Duodenal mucosa (tissue), 2 donors: ENCODE measurements around the gene GADL1.

Experiments
- H3K27ac ChIP-seq: one replicate; pipeline ENCODE4 v1.7.0; 2013; ENCODE audit warnings: low read depth, low read length
- H3K27me3 ChIP-seq, 2 donors: one replicate each; pipeline ENCODE4 v1.7.0; 2013; ENCODE audit warnings: low read length in 2 of 2, control low read depth in 1 of 2; ENCODE audit not compliant: insufficient read depth in 2 of 2, control insufficient read depth in 1 of 2
- H3K36me3 ChIP-seq, 2 donors: one replicate each; pipeline ENCODE4 v1.7.0; 2013; ENCODE audit warnings: low read length in 2 of 2, control low read depth in 1 of 2; ENCODE audit not compliant: insufficient read depth in 2 of 2, control insufficient read depth in 1 of 2
- H3K4me1 ChIP-seq, 2 donors: one replicate each; pipeline ENCODE4 v1.7.0; 2013; ENCODE audit warnings: low read length in 2 of 2, control low read depth in 1 of 2; ENCODE audit not compliant: insufficient read depth in 2 of 2, control insufficient read depth in 1 of 2
- H3K4me3 ChIP-seq, 2 donors: one replicate each; pipeline ENCODE4 v1.7.0; 2013; ENCODE audit warnings: low read length in 2 of 2, low read depth in 1 of 2
- H3K9ac ChIP-seq, 2 donors: one replicate each; pipeline ENCODE4 v1.7.0; 2013; ENCODE audit warnings: low read length in 2 of 2, low read depth in 1 of 2
- H3K9me3 ChIP-seq, 2 donors: one replicate each; pipeline ENCODE4 v1.7.0; 2013; ENCODE audit warnings: low read length in 2 of 2, control low read depth in 1 of 2; ENCODE audit not compliant: control insufficient read depth in 1 of 2

GADL1 gene

DNA sequence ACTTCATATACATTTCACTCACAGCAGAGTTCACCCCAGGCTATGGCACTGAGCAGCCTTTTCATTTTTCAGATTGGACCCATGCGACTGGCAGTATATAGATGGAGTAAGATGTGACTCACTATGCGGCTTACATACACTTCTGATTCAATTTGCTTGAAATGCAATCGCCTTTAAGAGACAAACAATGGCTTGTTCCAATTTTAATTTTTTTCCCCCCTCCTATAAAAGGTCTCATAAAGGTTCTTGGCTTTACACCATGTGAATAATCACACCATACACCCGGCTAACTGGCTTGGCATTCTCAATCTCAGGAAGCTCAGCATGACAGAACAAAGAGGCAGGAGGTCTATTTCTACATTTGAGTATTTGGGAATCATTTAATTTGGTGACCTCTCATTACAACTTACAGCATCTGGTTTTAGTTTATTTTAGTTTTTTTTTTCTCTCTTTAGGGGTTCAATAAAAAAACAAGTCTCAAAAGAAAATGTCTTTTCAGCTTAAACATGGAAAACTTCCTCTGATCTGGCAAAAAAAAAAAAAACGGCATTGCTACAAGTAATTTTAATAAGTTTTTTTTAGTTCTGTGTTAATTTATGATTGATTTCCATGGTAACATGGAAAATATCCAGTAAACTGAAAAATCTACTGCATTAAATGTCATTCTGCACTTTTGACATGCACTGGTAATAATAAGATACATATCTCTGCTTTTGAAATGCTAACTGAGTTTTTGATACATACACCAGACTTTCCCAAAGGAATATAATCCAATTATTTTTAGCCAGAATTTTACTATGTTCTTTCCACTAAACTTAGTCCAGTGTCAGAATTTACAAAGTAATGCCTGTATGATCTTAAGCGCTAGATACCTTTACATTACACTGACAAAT, 38.8 kb downstream of the GADL1 start:
- H3K27me3 ChIP-seq: no peaks in the 10 kb centered on the region
- H3K27ac ChIP-seq: no peak overlapping the region
- no peaks in the 10 kb centered on the region for H3K9me3 ChIP-seq
- no peaks in the 10 kb centered on the region for H3K36me3 ChIP-seq
- no peaks in the 10 kb centered on the region for H3K4me1 ChIP-seq
- no peak overlapping the region for H3K9ac ChIP-seq
- no peak overlapping the region for H3K4me3 ChIP-seq

DNA sequence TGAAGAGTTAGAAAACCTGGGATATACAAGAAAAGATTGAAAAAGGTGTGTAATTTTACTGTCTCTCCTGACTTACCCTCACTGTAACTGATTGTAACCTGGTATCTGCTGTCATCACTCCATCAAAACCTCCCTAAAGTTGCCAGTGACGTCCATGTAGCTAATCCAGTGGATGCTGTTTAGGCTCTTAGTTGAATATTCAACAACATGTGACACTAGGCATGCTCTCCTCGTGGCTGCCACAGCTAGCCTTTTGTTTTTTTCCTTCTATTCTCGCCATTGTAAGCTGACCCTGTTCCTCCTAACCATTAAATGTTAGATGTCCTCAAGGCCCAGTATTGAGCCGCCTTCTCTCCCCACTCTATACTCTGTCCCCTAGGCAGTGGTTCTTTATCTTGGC, 41.6 kb downstream of the GADL1 start:
- no peak overlapping the region for H3K4me3 ChIP-seq
- no peak overlapping the region for H3K9ac ChIP-seq
- no peak overlapping the region for H3K27ac ChIP-seq
- H3K27me3 ChIP-seq: no peaks in the 10 kb centered on the region
- no peaks in the 10 kb centered on the region for H3K4me1 ChIP-seq
- H3K9me3 ChIP-seq: no peaks in the 10 kb centered on the region
- H3K36me3 ChIP-seq: no peaks in the 10 kb centered on the region

DNA sequence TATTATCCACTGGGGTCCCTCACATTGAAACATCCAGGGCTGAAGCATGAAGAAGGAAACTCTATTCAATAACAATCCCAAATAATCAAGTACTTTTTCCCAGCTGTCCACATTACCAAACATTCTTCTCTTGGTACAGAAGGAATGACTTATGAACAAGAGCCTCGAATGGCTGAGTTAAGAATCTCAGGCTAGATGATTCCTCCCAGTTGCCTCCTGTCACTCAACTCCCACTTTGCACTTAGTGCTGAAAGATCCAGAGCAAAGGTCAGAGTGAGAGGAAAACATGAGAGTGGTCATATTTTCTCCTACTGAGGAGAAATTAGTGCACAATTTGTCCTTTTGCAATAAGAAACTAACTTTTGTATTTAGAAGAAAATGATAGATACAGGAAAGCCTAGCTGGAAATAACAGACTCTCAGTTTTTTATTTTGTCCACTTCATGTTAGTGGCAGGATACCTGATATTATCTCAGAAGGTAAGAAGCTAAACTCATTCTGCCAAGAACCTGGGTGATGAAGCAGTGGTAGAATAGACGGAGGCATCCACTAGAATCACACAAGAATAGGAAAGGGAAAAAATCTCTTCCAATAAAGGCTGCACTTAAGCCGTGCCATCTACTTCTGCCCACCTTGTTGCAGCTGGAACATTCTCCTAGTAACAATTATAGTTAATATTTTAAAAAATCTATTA, 46.2 kb downstream of the GADL1 start:
- H3K9ac ChIP-seq: no peak overlapping the region
- no peak overlapping the region for H3K27ac ChIP-seq
- no peaks in the 10 kb centered on the region for H3K27me3 ChIP-seq
- no peaks in the 10 kb centered on the region for H3K36me3 ChIP-seq
- H3K4me3 ChIP-seq: no peak overlapping the region
- H3K4me1 ChIP-seq: no peaks in the 10 kb centered on the region
- no peaks in the 10 kb centered on the region for H3K9me3 ChIP-seq

DNA sequence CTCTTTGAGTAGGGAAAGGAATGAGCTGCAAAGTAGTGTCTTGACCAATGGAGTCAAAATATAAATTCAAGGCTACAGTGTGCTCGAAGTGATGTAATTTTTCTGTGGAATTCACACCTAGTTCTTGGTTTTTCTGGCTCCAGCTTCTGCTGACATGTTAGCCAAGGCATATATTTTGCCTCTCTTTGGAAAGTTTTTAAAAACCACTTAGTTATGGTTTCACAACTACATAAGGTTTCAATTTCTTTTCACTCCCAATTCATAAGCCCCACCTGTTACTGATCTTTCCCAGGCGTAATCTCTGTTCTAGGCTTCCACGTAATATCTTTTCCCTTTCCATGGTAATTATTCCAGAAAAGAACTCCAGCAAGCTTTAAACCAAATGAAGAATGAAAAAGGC, 46.9 kb downstream of the GADL1 start:
- H3K4me3 ChIP-seq: no peak overlapping the region
- no peaks in the 10 kb centered on the region for H3K27me3 ChIP-seq
- H3K9me3 ChIP-seq: no peaks in the 10 kb centered on the region
- H3K27ac ChIP-seq: no peak overlapping the region
- H3K4me1 ChIP-seq: no peaks in the 10 kb centered on the region
- no peaks in the 10 kb centered on the region for H3K36me3 ChIP-seq
- no peak overlapping the region for H3K9ac ChIP-seq

GRCh38 chr3:30845606-30846005, 48.9 kb downstream of the GADL1 start:
- Histone ChIP-seq H3K36me3 (no peaks in the 10 kb centered on the region), H3K4me3 (no peak overlapping the region), H3K27me3 (no peaks in the 10 kb centered on the region), H3K27ac (no peak overlapping the region), H3K9me3 (no peaks in the 10 kb centered on the region), H3K9ac (no peak overlapping the region), H3K4me1 (no peaks in the 10 kb centered on the region)

- H3K4me3 ChIP-seq: no peak overlapping the region
- H3K9ac ChIP-seq: no peak overlapping the region
- no peaks in the 10 kb centered on the region for H3K36me3 ChIP-seq
- H3K9me3 ChIP-seq: no peaks in the 10 kb centered on the region
- no peaks in the 10 kb centered on the region for H3K27me3 ChIP-seq
- H3K27ac ChIP-seq: no peak overlapping the region
- no peaks in the 10 kb centered on the region for H3K4me1 ChIP-seq
Measured at GRCh38 chr3:30843877-30844276, 50.6 kb downstream of the GADL1 start.

DNA sequence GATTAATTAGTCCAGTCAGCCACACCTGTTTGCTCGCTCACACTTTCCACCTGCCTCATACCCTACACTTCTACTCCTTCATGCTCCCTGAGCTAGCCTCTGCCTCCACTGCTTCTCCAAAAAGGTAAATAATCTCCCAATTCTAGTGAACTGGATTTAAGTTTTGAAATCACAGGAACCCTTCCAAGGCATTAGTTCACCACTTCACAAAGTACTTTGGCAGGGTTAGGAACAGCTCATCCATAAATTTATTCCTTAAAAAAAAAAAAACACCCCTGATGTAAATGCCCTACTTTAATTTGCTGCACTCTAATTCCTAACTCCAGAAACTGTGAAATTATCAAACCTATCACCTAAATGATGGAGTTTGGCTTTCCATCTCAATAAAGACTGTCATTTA, 58.3 kb downstream of the GADL1 start:
- H3K4me3 ChIP-seq: no peak overlapping the region

GRCh38 chr3:30835667-30836066, 58.8 kb downstream of the GADL1 start:
- no peak overlapping the region for H3K9ac ChIP-seq
- no peaks in the 10 kb centered on the region for H3K9me3 ChIP-seq
- H3K27ac ChIP-seq: no peak overlapping the region
- no peaks in the 10 kb centered on the region for H3K36me3 ChIP-seq
- no peaks in the 10 kb centered on the region for H3K4me1 ChIP-seq
- peaks cover 0 to 2% of the 10 kb centered on the region in 2 donors for H3K27me3 ChIP-seq
- H3K4me3 ChIP-seq: no peak overlapping the region

More for the DNA sequence above, 58.3 kb downstream of the GADL1 start:
- Histone ChIP-seq H3K9me3 (no peaks in the 10 kb centered on the region), H3K4me1 (no peaks in the 10 kb centered on the region), H3K27ac (no peak overlapping the region), H3K36me3 (no peaks in the 10 kb centered on the region), H3K9ac (no peak overlapping the region), H3K27me3 (peaks cover 0 to 2% of the 10 kb centered on the region in 2 donors)

DNA sequence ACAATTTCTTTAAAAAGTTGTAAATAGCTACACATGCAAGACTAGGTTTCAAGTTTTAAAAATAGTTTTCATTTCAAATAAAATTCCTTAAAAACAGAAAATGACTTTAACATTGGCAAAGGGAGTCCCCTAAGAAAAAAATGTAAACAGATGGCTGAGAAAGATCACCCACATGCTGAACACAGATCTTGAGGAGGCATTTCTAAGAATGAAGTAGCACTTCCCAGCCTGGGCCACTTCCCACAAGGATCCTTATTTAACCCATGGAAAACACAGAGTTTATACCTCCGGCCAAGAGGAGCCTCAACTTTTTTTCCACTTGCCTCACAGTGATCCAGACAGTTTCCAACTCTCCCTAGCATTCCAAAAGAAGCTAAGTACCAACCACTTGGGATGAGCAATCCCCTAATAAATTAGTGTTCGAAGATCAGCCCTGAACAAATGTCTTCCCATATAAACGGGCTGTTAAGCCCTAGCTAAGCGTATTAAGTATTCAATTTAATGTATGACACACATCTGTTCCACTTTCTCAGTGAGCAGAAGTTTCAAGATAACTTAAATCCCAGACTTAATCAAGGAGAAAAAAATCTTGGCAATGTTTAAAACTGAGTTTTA, 61.4 kb downstream of the GADL1 start:
- Histone ChIP-seq H3K9ac (no peak overlapping the region), H3K4me1 (no peaks in the 10 kb centered on the region), H3K4me3 (no peak overlapping the region), H3K9me3 (no peaks in the 10 kb centered on the region), H3K36me3 (no peaks in the 10 kb centered on the region), H3K27ac (no peak overlapping the region), H3K27me3 (peaks cover 0 to 2% of the 10 kb centered on the region in 2 donors)

GRCh38 chr3:30827080-30827479, 67.4 kb downstream of the GADL1 start:
- Histone ChIP-seq H3K36me3 (no peaks in the 10 kb centered on the region), H3K9ac (no peak overlapping the region), H3K9me3 (no peaks in the 10 kb centered on the region), H3K4me3 (no peak overlapping the region), H3K27ac (no peak overlapping the region), H3K4me1 (no peaks in the 10 kb centered on the region), H3K27me3 (no peaks in the 10 kb centered on the region)
